DND-41 (cell line): ENCODE data around the gene PDLIM5.
"Not testable (repeated sequence)": the region's sequence is repeated elsewhere in the genome, so short reads cannot be mapped to it uniquely, and the experiment has no call there.

ENCODE experiments used
- ATAC-seq: fragments of 200-7000 bp; cut with Tn5 transposase; 3 replicates; pipeline ENCODE4 v1.9.1; 2021; ENCODE audit warnings: low read depth; ENCODE audit not compliant: insufficient read depth
- DNase-seq: peaks from one replicate; pipeline ENCODE4 v3.0.0-alpha.2; 2020
- H2AFZ ChIP-seq: 2 replicates; pipeline ENCODE4 v1.6.0; 2012; ENCODE audit warnings: low read depth, low read length
- H3K27ac ChIP-seq: 2 replicates; pipeline ENCODE4 v1.5.1; 2012; ENCODE audit warnings: low read length, inconsistent platforms
- H3K27me3 ChIP-seq: fragments of 200-600 bp; sonication (generic); 2 replicates; pipeline ENCODE4 v1.6.0; 2012; ENCODE audit warnings: low read length, mild to moderate bottlenecking, inconsistent platforms; ENCODE audit not compliant: insufficient read depth, poor library complexity
- H3K36me3 ChIP-seq: 2 replicates; pipeline ENCODE4 v1.5.1; 2012; ENCODE audit warnings: low read length, inconsistent platforms; ENCODE audit not compliant: insufficient read depth
- H3K4me1 ChIP-seq: 2 replicates; pipeline ENCODE4 v1.5.1; 2012; ENCODE audit warnings: mild to moderate bottlenecking, low read length; ENCODE audit not compliant: insufficient read depth
- H3K4me2 ChIP-seq: 2 replicates; pipeline ENCODE4 v1.6.0; 2012; ENCODE audit warnings: mild to moderate bottlenecking, moderate library complexity, low read length, inconsistent platforms; ENCODE audit not compliant: insufficient read depth
- H3K4me3 ChIP-seq, 2 experiments: fragments of 200-600 bp in 1 of 2; shearing (Covaris generic) in 1 of 2; 2 replicates each; pipeline ENCODE4 v1.5.1; 2012 to 2016; ENCODE audit warnings: inconsistent platforms in 2 of 2, low read length in 2 of 2, mild to moderate bottlenecking in 2 of 2, low read depth in 1 of 2, moderate library complexity in 1 of 2
- H3K79me2 ChIP-seq: 2 replicates; pipeline ENCODE4 v1.6.0; 2012; ENCODE audit warnings: low read length, inconsistent platforms; ENCODE audit not compliant: insufficient read depth
- H3K9ac ChIP-seq: 2 replicates; pipeline ENCODE4 v1.6.0; 2012; ENCODE audit warnings: low read depth, mild to moderate bottlenecking, inconsistent platforms, low read length, moderate library complexity
- H3K9me3 ChIP-seq: 2 replicates; pipeline ENCODE4 v1.5.1; 2012; ENCODE audit warnings: low read length, moderate library complexity, mild to moderate bottlenecking, inconsistent platforms; ENCODE audit not compliant: insufficient read depth, severe bottlenecking
- H4K20me1 ChIP-seq: 2 replicates; pipeline ENCODE4 v1.6.0; 2012; ENCODE audit warnings: low read length; ENCODE audit not compliant: insufficient read depth
- EZH2 ChIP-seq: IDR thresholded peaks from 3 replicates; pipeline ENCODE4 v1.6.1; 2012; ENCODE audit warnings: borderline replicate concordance, low read depth, mild to moderate bottlenecking, moderate library complexity, low read length, inconsistent platforms; ENCODE audit not compliant: severe bottlenecking
- TF ChIP-seq, protein P1 (sequence below): IDR thresholded peaks from 2 replicates; pipeline ENCODE4 v1.5.1; 2012; ENCODE audit warnings: borderline replicate concordance, low read length, moderate library complexity, mild to moderate bottlenecking; ENCODE audit not compliant: poor library complexity, severe bottlenecking; ENCODE audit errors: extremely low read depth

PDLIM5 gene

GRCh38 chr4:94653095-94653649 lies 201.4 kb downstream of the PDLIM5 start:
- no peak for TF ChIP-seq EZH2
- TF ChIP-seq, protein P1, sequence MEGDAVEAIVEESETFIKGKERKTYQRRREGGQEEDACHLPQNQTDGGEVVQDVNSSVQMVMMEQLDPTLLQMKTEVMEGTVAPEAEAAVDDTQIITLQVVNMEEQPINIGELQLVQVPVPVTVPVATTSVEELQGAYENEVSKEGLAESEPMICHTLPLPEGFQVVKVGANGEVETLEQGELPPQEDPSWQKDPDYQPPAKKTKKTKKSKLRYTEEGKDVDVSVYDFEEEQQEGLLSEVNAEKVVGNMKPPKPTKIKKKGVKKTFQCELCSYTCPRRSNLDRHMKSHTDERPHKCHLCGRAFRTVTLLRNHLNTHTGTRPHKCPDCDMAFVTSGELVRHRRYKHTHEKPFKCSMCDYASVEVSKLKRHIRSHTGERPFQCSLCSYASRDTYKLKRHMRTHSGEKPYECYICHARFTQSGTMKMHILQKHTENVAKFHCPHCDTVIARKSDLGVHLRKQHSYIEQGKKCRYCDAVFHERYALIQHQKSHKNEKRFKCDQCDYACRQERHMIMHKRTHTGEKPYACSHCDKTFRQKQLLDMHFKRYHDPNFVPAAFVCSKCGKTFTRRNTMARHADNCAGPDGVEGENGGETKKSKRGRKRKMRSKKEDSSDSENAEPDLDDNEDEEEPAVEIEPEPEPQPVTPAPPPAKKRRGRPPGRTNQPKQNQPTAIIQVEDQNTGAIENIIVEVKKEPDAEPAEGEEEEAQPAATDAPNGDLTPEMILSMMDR: no peak
- Histone ChIP-seq H4K20me1 (no peaks in the 10 kb centered on the region), H3K9me3 (no peaks in the 10 kb centered on the region), H3K79me2 (no peaks in the 10 kb centered on the region), H2AFZ (no peak overlapping the region), H3K27ac (no peak overlapping the region), H3K36me3 (no peaks in the 10 kb centered on the region), H3K4me1 (no peaks in the 10 kb centered on the region), H3K4me2 (no peak overlapping the region), H3K9ac (no peak overlapping the region), H3K4me3 (no peak overlapping the region), H3K27me3 (no peaks in the 10 kb centered on the region)
- DNase-seq (no peak), ATAC-seq (no peak)

DNA sequence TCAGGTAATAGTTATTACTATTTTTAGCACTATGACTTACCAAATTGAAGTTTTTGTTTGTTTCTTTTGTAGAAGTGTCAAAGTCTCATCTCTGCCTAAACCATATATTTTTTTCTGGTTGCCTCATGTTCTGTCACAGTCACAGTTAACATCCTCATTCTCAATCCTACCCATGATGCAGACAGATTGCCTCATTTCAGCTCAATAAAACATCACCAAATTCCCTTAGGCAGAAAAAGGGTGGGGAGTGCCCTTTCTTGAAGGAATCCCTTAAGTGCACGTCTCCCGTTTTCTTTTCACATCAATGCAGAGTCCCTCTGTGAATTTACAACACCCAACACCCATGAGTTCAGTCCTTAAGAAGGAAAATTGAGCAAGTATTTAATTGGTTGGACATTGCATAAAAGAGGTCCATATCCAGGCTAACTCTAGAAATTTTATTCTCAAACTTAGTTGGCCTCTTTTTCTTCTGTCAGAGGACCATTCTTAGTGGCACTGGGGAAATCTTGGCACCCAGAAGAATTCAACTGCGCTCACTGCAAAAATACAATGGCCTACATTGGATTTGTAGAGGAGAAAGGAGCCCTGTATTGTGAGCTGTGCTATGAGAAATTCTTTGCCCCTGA lies 202.4 kb downstream of the PDLIM5 start:
- Histone ChIP-seq H3K4me3 (no peak overlapping the region), H3K27me3 (no peaks in the 10 kb centered on the region), H3K79me2 (no peaks in the 10 kb centered on the region), H3K4me2 (no peak overlapping the region), H3K9me3 (no peaks in the 10 kb centered on the region), H3K36me3 (no peaks in the 10 kb centered on the region), H3K9ac (no peak overlapping the region), H4K20me1 (no peaks in the 10 kb centered on the region), H3K27ac (no peak overlapping the region), H2AFZ (no peak overlapping the region), H3K4me1 (no peaks in the 10 kb centered on the region)
- TF ChIP-seq, protein P1: no peak
- no peak for TF ChIP-seq EZH2
- DNase-seq (no peak), ATAC-seq (no peak)

GRCh38 chr4:94654714-94655113 lies 203.0 kb downstream of the PDLIM5 start:
- Histone ChIP-seq H3K27ac (no peak overlapping the region), H3K9ac (no peak overlapping the region), H3K36me3 (no peaks in the 10 kb centered on the region), H3K4me3 (no peak overlapping the region), H4K20me1 (no peaks in the 10 kb centered on the region), H3K79me2 (no peaks in the 10 kb centered on the region), H3K9me3 (no peaks in the 10 kb centered on the region), H2AFZ (no peak overlapping the region), H3K4me1 (no peaks in the 10 kb centered on the region), H3K4me2 (no peak overlapping the region), H3K27me3 (no peaks in the 10 kb centered on the region)
- DNase-seq (no peak), ATAC-seq (no peak)
- TF ChIP-seq, protein P1: no peak
- TF ChIP-seq EZH2: no peak

DNA sequence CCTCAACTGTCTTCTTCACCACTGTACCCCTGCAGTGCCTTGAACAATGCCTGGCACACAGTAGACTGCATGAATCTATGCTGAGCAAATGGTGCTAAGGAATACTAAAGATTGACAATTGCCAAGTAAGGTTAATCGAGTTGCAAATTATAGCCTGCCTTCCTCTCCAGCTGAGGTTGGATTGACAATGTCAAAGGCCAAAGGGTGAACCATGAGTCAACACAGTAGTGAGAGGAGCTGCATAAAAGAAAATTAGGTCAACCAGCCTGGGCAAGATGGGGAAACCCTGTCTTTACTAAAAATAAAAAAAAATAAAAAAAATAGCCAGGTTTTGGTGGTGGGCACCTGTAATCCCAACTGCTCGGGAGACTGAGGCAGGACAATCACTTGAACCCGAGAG lies 208.9 kb downstream of the PDLIM5 start:
- TF ChIP-seq, protein P1: no peak
- TF ChIP-seq EZH2: no peak
- Histone ChIP-seq H3K27ac (no peak overlapping the region), H3K79me2 (no peaks in the 10 kb centered on the region), H3K36me3 (no peaks in the 10 kb centered on the region), H3K4me2 (no peak overlapping the region), H3K27me3 (no peaks in the 10 kb centered on the region), H3K4me3 (no peak overlapping the region), H4K20me1 (no peaks in the 10 kb centered on the region), H3K4me1 (no peaks in the 10 kb centered on the region), H3K9ac (no peak overlapping the region), H2AFZ (no peak overlapping the region), H3K9me3 (no peaks in the 10 kb centered on the region)
- no peak for ATAC-seq
- no peak for DNase-seq

- not testable (repeated sequence) for H3K36me3 ChIP-seq, H2AFZ ChIP-seq, H3K9ac ChIP-seq, DNase-seq, H3K79me2 ChIP-seq, H3K27ac ChIP-seq, H3K4me1 ChIP-seq, H3K4me3 ChIP-seq, H3K27me3 ChIP-seq, H4K20me1 ChIP-seq, ATAC-seq, H3K4me2 ChIP-seq, H3K9me3 ChIP-seq
Observed at GRCh38 chr4:94665021-94665420, 213.3 kb downstream of the PDLIM5 start.
